BE2C (cell line): ENCODE measurements around the gene OTUB2.
"Not testable (repeated sequence)": the region's sequence is repeated elsewhere in the genome, so short reads cannot be mapped to it uniquely, and the experiment has no call there.

Experiments
- DNase-seq: peaks from one replicate; pipeline ENCODE4 v3.0.0-alpha.2; 2020
- H3K27me3 ChIP-seq: fragments of 250-450 bp; sonication (Bioruptor Pico); 2 replicates; pipeline ENCODE4 v1.5.1; 2020; ENCODE audit warnings: mild to moderate bottlenecking
- H3K36me3 ChIP-seq: fragments of 250-450 bp; sonication (Bioruptor Pico); 2 replicates; pipeline ENCODE4 v1.5.1; 2020; ENCODE audit warnings: mild to moderate bottlenecking
- H3K4me1 ChIP-seq: fragments of 250-450 bp; sonication (Bioruptor Pico); 2 replicates; pipeline ENCODE4 v1.5.1; 2020
- H3K4me3 ChIP-seq: 2 replicates; pipeline ENCODE4 v1.5.1; 2011; ENCODE audit warnings: low read depth, low read length
- H3K9me3 ChIP-seq: fragments of 250-450 bp; sonication (Bioruptor Pico); 2 replicates; pipeline ENCODE4 v1.5.1; 2020
- CTCF ChIP-seq: IDR thresholded peaks from 2 replicates; pipeline ENCODE4 v1.5.1; 2012; ENCODE audit warnings: mild to moderate bottlenecking, low read depth, low read length

OTUB2 gene

GRCh38 chr14:94066089-94066676 is 40.0 kb downstream of the OTUB2 start:
- TF ChIP-seq CTCF: no peak
- peaks cover 8% of the 10 kb centered on the region for H3K4me1 ChIP-seq
- DNase-seq: no peak
- no peaks in the 10 kb centered on the region for H3K27me3 ChIP-seq
- peaks cover 6% of the 10 kb centered on the region for H3K9me3 ChIP-seq
- peaks cover 29% of the 10 kb centered on the region for H3K36me3 ChIP-seq
- no peak overlapping the region for H3K4me3 ChIP-seq

- H3K9me3 ChIP-seq: peaks cover 12% of the 10 kb centered on the region
- H3K36me3 ChIP-seq: peaks cover 23% of the 10 kb centered on the region
- not testable (repeated sequence) for H3K27me3 ChIP-seq, H3K4me1 ChIP-seq, H3K4me3 ChIP-seq, DNase-seq
Observed at GRCh38 chr14:94072076-94072475, 45.9 kb downstream of the OTUB2 start.

- no peak for DNase-seq
- no peak for TF ChIP-seq CTCF
- Histone ChIP-seq H3K4me1 (peaks cover 2% of the 10 kb centered on the region; the same call in 1 of the 2 replicates), H3K9me3 (peaks cover 7% of the 10 kb centered on the region), H3K36me3 (peaks cover 46% of the 10 kb centered on the region), H3K4me3 (no peak overlapping the region), H3K27me3 (no peaks in the 10 kb centered on the region)
Observed at GRCh38 chr14:94074534-94074933, 48.4 kb downstream of the OTUB2 start.

GRCh38 chr14:94075008-94075407 is 48.9 kb downstream of the OTUB2 start:
- DNase-seq: no peak
- no peak for TF ChIP-seq CTCF
- peaks cover 47% of the 10 kb centered on the region for H3K36me3 ChIP-seq

GRCh38 chr14:94077111-94077821 is 51.1 kb downstream of the OTUB2 start:
- no peak for TF ChIP-seq CTCF
- Histone ChIP-seq H3K4me3 (no peak overlapping the region; the same call in 1 of the 2 replicates), H3K9me3 (peaks cover 5% of the 10 kb centered on the region; the same call in 1 of the 2 replicates), H3K36me3 (peaks cover 40% of the 10 kb centered on the region), H3K27me3 (no peaks in the 10 kb centered on the region), H3K4me1 (peaks cover 6% of the 10 kb centered on the region; the same call in 1 of the 2 replicates)
- DNase-seq: no peak

More at GRCh38 chr14:94075008-94075407, 48.9 kb downstream of the OTUB2 start:
- Histone ChIP-seq H3K27me3 (no peaks in the 10 kb centered on the region), H3K9me3 (peaks cover 7% of the 10 kb centered on the region; the same call in 1 of the 2 replicates), H3K4me1 (peaks cover 6% of the 10 kb centered on the region; the same call in 1 of the 2 replicates), H3K4me3 (no peak overlapping the region)

- H3K4me1 ChIP-seq: peaks cover 6% of the 10 kb centered on the region; the same call in 1 of the 2 replicates
- H3K27me3 ChIP-seq: no peaks in the 10 kb centered on the region
- peaks cover 3% of the 10 kb centered on the region; the same call in 1 of the 2 replicates for H3K9me3 ChIP-seq
- no peak overlapping the region for H3K4me3 ChIP-seq
- H3K36me3 ChIP-seq: peaks cover 36% of the 10 kb centered on the region
- DNase-seq: no peak
- no peak for TF ChIP-seq CTCF
Observed at GRCh38 chr14:94077823-94078222, 51.7 kb downstream of the OTUB2 start.
